Tracheal epithelial cell (primary cell): ENCODE measurements around the gene TWIST1. TPM values are rescaled to one million over a fixed set of nuclear protein-coding genes. Genes with fewer than 3 reads are reported as not detected.

Source experiments
- total RNA-seq: library from RNA; depleted of rRNA; stranded (reverse); fragments of >200 nt; gene quantifications from 2 replicates; pipeline ENCODE4 v1.2.1, GENCODE V29; 2014

The TWIST1 gene
- 7.7 and 16.4 TPM in 2 replicates for total RNA-seq

DNA sequence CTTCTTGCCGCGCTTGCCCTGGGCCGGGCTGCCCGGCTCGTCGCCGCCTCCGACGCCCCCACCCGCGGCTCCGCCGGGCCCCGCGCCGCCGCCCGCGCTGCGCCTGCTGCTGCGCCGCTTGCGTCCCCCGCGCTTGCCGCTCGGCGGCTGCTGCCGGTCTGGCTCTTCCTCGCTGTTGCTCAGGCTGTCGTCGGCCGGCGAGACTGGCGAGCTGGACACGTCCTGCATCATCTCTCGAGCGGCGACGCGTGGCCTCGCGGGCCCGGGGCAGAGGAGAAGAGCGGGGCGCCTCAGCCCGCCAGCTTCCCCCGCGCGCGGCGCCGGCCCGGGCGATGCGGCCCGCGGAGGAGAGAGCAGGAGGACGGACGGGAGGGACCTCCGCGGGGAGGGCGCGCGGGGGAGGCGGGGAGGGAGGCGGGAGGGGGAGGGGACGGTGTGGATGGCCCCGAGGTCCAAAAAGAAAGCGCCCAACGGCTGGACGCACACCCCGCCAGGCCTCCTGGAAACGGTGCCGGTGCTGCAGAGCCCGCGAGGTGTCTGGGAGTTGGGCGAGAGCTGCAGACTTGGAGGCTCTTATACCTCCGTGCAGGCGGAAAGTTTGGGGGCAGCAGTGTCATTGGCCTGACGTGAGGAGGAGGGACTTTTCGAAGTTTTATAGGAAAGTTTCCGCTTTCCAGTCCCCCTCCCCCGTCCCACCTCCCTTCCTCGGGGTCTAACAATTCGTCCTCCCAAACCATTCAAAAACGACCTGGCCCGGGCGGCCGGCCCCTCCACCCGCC is at the start of gene TWIST1:
Gene TWIST1 (minus strand): TSS at position 546 of the 779 bp plus-strand sequence. CDS start 315 bp downstream, at position 231.

DNA sequence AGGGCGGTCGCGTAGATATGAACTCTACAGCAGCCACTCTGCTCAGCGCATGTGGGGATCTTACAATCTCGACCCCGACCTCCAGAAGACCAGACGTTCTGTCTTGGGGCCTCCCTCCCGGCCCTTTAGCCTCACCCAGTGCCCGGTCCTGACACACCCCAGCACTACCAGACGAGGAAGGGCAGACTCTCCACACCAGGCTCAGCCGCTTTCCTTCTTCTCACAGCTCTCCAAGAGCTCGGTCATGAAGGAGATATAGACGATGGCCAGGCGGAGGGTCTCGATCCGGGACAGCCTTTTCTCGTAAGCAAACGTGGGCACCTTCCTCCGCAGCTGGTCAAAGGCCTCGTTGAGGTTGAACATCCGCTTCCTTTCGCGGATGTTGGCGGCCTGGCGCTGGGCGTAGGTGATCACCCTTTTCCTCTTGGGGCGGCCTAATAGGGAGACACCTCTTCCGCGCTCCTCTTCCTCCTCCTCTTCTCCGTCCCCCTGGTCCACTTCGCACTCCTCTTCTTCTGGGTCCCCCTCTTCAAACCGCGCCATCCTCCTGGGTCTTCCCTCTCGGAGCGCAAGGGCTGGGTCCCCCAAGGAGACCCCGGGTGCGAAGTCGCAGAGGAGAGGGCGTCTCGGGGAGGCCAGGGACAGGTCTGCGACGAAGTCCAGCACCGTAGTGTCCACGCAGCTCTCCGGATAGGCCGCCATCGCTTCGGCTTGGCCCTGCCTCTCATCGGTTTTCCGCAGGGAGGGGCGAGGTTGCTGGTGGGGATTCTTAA is 27.4 kb upstream of the TWIST1 start, which contains the start of gene FERD3L:
Gene FERD3L (minus strand): TSS at position 761 of the 773 bp plus-strand sequence. CDS start 59 bp downstream, at position 702.

Other genes with a start within 250 kb of the TWIST1 start
- gene FERD3L, start 27.8 kb upstream of the TWIST1 start, total RNA-seq = not detected in 2 replicates